HCT116 (cell line): Measurements from ENCODE around the gene NEURL1.

Experiments
- EGR1 ChIP-seq: IDR thresholded peaks from 2 replicates; pipeline ENCODE4 v1.6.1; 2012; ENCODE audit warnings: low read depth
- EZH2 ChIP-seq: fragments of 200-600 bp; sonication (generic); IDR thresholded peaks from 2 replicates; pipeline ENCODE4 v1.6.1; 2017; ENCODE audit warnings: antibody characterized with exemption, mixed run types
- EZH2phosphoT487 ChIP-seq: fragments of 200-600 bp; IDR thresholded peaks from 2 replicates; pipeline ENCODE4 v1.6.1; 2018; ENCODE audit warnings: antibody characterized with exemption, borderline replicate concordance
- JUND ChIP-seq: IDR thresholded peaks from 2 replicates; pipeline ENCODE4 v1.6.1; 2012
- POLR2A ChIP-seq: IDR thresholded peaks from 2 replicates; pipeline ENCODE4 v1.7.0; 2011; ENCODE audit warnings: borderline replicate concordance; ENCODE audit not compliant: insufficient read depth, insufficient read length; ENCODE audit errors: extremely low read depth
- POLR2AphosphoS5 ChIP-seq: IDR thresholded peaks from 2 replicates; pipeline ENCODE4 v1.6.1; 2011; ENCODE audit warnings: mild to moderate bottlenecking, low read depth, low read length, moderate library complexity
- SIN3A ChIP-seq: IDR thresholded peaks from 2 replicates; pipeline ENCODE4 v1.6.1; 2012; ENCODE audit warnings: low read depth
- SRF ChIP-seq: IDR thresholded peaks from 2 replicates; pipeline ENCODE4 v1.6.1; 2012; ENCODE audit warnings: low read depth
- TCF7L2 ChIP-seq: IDR thresholded peaks from 2 replicates; pipeline ENCODE4 v1.7.0; 2011; ENCODE audit warnings: borderline replicate concordance, inconsistent platforms; ENCODE audit not compliant: insufficient read depth, insufficient read length; ENCODE audit errors: extremely low read depth
- YY1 ChIP-seq: IDR thresholded peaks from 2 replicates; pipeline ENCODE4 v1.6.1; 2011; ENCODE audit warnings: low read length, low read depth, moderate library complexity, mild to moderate bottlenecking; ENCODE audit not compliant: insufficient replicate concordance; ENCODE audit errors: extremely low read depth
- ZFX ChIP-seq: fragments of 450-650 bp; IDR thresholded peaks from 2 replicates; pipeline ENCODE4 v1.6.1; 2017
- TF ChIP-seq, protein P1 (sequence below), 3 experiments: fragments of 200-600 bp in 1 of 3; sonication (generic) in 1 of 3; IDR thresholded peaks in 2 of 3; conservative IDR thresholded peaks in 1 of 3; 2 replicates each; pipeline ENCODE4 v1.5.1; 2012 to 2017; ENCODE audit warnings: low read depth in 2 of 3, low read length in 2 of 3, antibody characterized with exemption in 1 of 3, borderline replicate concordance in 1 of 3, control low read depth in 1 of 3, mild to moderate bottlenecking in 1 of 3, mixed read lengths in 1 of 3, mixed run types in 1 of 3, moderate library complexity in 1 of 3; ENCODE audit not compliant: insufficient read depth in 1 of 3
- TF ChIP-seq, protein P2 (sequence below): IDR thresholded peaks from 2 replicates; pipeline ENCODE4 v1.6.1; 2012

DNA sequence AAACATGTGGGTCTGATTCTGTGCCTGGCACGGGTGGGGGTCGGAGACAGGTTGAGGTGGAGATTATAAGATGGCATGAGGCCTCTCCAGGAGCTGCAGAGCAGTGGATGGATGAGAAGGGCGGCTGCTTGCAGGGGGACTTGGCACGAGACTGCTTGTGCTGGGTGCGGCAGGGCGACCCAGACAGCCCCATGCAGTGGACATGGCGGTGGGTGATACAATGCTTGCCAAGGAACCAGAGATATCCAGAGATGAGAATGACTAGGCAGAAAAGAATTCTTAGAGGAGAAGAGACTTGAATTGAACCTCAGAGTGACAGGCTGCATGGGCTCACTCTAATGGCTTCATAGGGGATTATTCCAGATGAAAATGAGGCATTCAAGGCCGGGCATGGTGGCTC lies 145.4 kb downstream of the NEURL1 start:
- TF ChIP-seq EZH2phosphoT487 (no peak), POLR2AphosphoS5 (no peak), SIN3A (no peak), POLR2A (no peak), YY1 (no peak), TCF7L2 (no peak), EGR1 (no peak), SRF (no peak), ZFX (no peak), JUND (no peak), EZH2 (no peak)
- TF ChIP-seq, protein P1, sequence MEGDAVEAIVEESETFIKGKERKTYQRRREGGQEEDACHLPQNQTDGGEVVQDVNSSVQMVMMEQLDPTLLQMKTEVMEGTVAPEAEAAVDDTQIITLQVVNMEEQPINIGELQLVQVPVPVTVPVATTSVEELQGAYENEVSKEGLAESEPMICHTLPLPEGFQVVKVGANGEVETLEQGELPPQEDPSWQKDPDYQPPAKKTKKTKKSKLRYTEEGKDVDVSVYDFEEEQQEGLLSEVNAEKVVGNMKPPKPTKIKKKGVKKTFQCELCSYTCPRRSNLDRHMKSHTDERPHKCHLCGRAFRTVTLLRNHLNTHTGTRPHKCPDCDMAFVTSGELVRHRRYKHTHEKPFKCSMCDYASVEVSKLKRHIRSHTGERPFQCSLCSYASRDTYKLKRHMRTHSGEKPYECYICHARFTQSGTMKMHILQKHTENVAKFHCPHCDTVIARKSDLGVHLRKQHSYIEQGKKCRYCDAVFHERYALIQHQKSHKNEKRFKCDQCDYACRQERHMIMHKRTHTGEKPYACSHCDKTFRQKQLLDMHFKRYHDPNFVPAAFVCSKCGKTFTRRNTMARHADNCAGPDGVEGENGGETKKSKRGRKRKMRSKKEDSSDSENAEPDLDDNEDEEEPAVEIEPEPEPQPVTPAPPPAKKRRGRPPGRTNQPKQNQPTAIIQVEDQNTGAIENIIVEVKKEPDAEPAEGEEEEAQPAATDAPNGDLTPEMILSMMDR (IDR thresholded peaks at IDR 0.05 in 2 of 3, conservative IDR thresholded peaks at IDR 0.05 in 1 of 3; ENCODE audit: borderline replicate concordance in 1 of 3, insufficient read depth in 1 of 3, low read depth in 2 of 3, low read length in 2 of 3): no peak
- TF ChIP-seq, protein P2, sequence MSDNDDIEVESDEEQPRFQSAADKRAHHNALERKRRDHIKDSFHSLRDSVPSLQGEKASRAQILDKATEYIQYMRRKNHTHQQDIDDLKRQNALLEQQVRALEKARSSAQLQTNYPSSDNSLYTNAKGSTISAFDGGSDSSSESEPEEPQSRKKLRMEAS: no peak
